Measurements from ENCODE around the gene DOHH.

- TF ChIP-seq EP300 (IDR thresholded peaks at IDR 0.05) (no peak), CTCF (IDR thresholded peaks at IDR 0.05) (no peak), POLR2A (IDR thresholded peaks at IDR 0.05) (no peak), POLR2AphosphoS5 (IDR thresholded peaks at IDR 0.05) (no peak)
These were observed 6.4 kb downstream of the DOHH start for GRCh38 chr19:3494051-3494450.

Data from gastroesophageal sphincter (tissue), 3 donors.